BJ (cell line): ENCODE measurements around the gene PTGR1. TPM values are rescaled to one million over a fixed set of nuclear protein-coding genes. Genes with fewer than 3 reads are reported as not detected.

Experiments
- CTCF ChIA-PET: fragments of 350-600 bp; formaldehyde crosslinking; extraction: SDS; loops from one replicate; lab custom pipeline; 2021; ENCODE audit warnings: antibody characterized with exemption, inconsistent platforms; lab: Yijun Ruan, JAX
- POLR2A ChIA-PET: fragments of 300-600 bp; sonication (Branson Sonifier 250); formaldehyde crosslinking; extraction: SDS; loops from one replicate; lab custom pipeline; 2021; ENCODE audit warnings: antibody characterized with exemption; lab: Charles Lee
- DNase-seq: peaks from one replicate; pipeline ENCODE4 v3.0.0-alpha.2; 2011; ENCODE audit warnings: low read depth
- H3K27me3 ChIP-seq: 2 replicates; pipeline ENCODE4 v1.6.0; 2011; ENCODE audit warnings: low read length; ENCODE audit not compliant: control insufficient read depth, insufficient read depth
- H3K36me3 ChIP-seq: 2 replicates; pipeline ENCODE4 v1.5.1; 2011; ENCODE audit warnings: low read length; ENCODE audit not compliant: control insufficient read depth, insufficient read depth
- H3K4me3 ChIP-seq: 2 replicates; pipeline ENCODE4 v1.5.1; 2011; ENCODE audit warnings: low read depth, mild to moderate bottlenecking, control low read depth, low read length
- polyA plus RNA-seq: library from polyadenylated mRNA; depleted of rRNA; stranded (reverse); fragments of >200 nt; gene quantifications from 2 replicates; pipeline ENCODE4 v1.2.3, GENCODE V29; 2011
- TF ChIP-seq, protein P1 (sequence below): IDR thresholded peaks from 2 replicates; pipeline ENCODE4 v1.5.1; 2011; ENCODE audit warnings: low read depth, mild to moderate bottlenecking, control low read depth, inconsistent platforms, low read length, moderate library complexity; ENCODE audit not compliant: insufficient read depth

The PTGR1 gene
- polyA plus RNA-seq, 1 experiment, result 49.3 TPM

DNA sequence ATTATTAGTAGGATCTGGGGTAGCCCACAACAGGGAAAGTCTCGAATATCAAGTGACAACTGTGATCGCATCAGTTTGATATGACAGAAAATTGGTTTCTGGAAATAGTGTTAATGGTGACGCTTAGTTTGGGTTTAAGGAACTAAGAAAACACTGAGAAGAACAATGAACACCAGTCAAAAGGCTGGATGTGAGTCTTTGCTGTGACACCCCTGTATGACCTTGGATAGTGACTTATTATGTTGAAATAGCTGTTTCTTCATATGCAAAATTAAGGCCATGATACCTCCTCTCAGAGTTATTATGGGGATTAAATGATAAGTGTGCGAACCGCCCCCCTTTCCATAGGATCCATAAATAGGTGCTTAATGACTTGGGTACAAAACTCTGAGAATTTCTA is 32.6 kb upstream of the PTGR1 start:
- H3K27me3 ChIP-seq, result no peaks in the 10 kb centered on the region
- POLR2A ChIA-PET, result no interaction called here
- TF ChIP-seq, protein P1, sequence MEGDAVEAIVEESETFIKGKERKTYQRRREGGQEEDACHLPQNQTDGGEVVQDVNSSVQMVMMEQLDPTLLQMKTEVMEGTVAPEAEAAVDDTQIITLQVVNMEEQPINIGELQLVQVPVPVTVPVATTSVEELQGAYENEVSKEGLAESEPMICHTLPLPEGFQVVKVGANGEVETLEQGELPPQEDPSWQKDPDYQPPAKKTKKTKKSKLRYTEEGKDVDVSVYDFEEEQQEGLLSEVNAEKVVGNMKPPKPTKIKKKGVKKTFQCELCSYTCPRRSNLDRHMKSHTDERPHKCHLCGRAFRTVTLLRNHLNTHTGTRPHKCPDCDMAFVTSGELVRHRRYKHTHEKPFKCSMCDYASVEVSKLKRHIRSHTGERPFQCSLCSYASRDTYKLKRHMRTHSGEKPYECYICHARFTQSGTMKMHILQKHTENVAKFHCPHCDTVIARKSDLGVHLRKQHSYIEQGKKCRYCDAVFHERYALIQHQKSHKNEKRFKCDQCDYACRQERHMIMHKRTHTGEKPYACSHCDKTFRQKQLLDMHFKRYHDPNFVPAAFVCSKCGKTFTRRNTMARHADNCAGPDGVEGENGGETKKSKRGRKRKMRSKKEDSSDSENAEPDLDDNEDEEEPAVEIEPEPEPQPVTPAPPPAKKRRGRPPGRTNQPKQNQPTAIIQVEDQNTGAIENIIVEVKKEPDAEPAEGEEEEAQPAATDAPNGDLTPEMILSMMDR, result no peak
- no peaks in the 10 kb centered on the region for H3K36me3 ChIP-seq
- CTCF ChIA-PET, result interaction anchor here (2.7 kb wide), 1 partner anchor 11 kb away, joined by 6 read pairs; no protein-coding TSS in a partner anchor
- no peak for DNase-seq
- H3K4me3 ChIP-seq, result peak overlapping the region; percentile 86

DNA sequence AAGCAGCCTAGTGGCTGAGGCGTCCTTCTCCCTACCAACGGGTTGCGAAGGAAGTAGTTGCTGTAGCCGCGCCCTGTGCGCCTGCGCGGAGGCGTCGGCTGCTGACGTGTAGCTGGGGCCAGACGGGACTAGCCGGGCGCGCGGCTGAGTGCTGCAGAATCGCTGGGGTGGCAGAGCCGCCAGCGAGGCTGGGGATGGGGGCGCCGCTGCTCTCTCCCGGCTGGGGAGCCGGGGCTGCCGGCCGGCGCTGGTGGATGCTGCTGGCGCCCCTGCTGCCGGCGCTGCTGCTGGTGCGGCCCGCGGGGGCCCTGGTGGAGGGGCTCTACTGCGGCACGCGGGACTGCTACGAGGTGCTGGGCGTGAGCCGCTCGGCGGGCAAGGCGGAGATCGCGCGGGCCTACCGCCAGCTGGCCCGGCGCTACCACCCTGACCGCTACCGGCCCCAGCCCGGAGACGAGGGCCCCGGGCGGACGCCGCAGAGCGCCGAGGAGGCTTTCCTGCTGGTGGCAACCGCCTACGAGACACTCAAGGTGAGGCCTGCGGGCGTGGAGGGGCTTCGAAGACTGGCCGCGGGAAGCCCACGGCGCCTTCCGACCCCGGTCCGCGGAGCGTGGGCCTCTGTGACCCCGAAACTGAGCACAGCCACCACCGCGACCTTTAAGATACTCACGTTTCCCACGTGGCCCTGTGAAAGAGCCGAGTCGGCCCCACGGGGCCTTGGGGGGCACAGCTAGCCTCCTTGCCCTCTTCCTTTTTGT is 31.9 kb upstream of the PTGR1 start, which contains the start of gene DNAJC25:
TSS of gene DNAJC25 (plus strand) at position 121 of the 758 bp plus-strand sequence. CDS start at position 195, 74 bp downstream.
- H3K27me3 ChIP-seq, result no peaks in the 10 kb centered on the region
- peak within 1 kb of the TSS; percentile 86 for H3K4me3 ChIP-seq
- TF ChIP-seq, protein P1, result no peak
- ChIA-PET CTCF (interaction anchor here (1.0 to 2.7 kb wide), 2 partner anchors 10 to 33 kb away, joined by 3 to 6 read pairs; no protein-coding TSS in a partner anchor), POLR2A (no interaction called here)
- DNase-seq, result peak; percentile 91
- no peaks in the 10 kb centered on the region for H3K36me3 ChIP-seq

DNA sequence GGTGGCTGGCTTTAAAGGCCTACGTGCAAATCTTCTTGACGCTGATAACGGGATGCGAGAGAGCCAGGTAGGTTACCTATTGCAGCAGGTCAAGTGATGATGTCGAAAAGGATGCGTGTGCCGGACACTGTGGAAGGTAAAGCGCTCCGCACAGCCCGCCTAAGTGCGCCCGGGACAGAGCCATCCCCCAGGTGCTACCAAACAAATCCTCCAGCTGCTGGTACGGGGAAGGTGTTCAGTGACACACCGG is 31.4 kb upstream of the PTGR1 start:
- Histone ChIP-seq H3K4me3 (peak overlapping the region; percentile 86), H3K27me3 (no peaks in the 10 kb centered on the region), H3K36me3 (no peaks in the 10 kb centered on the region)
- ChIA-PET CTCF (interaction anchor here (1.0 to 2.7 kb wide), 2 partner anchors 10 to 33 kb away, joined by 3 to 6 read pairs; no protein-coding TSS in a partner anchor), POLR2A (no interaction called here)
- DNase-seq, result no peak
- TF ChIP-seq, protein P1, result no peak

DNA sequence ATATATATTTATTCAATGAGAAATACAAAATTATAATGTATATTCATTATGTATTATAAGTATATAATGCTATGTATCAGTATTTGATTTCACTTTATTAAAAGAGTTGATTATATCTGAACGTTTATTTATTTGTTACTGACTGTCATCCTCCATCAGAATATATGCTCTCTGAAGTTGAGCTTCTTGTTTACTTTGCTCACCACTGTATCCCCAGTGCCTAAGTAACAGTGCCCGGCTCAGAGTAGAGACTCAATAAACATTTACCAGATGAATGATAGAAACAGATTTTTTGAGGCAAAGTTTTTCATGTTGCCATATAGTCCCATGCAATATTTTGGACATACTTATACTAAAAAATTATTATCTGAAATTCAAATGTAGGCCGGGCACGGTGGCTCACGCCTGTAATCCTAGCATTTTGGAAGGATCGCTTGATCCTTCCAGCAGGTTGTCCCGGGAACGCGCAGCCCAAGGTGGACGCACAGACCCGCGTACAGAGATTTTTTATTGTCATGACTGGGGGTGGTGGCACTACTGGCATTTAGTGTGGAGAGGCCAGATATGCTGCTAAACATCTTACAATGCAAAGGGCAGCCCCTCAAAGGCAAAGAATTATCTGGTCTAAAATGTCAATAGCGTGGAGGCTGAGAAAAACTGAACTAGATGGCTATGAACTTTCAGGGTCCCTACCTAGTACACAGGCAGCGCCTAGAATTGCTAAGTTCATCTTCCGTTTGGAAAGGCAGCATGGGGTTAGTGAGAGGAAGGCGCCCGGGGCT is 30.9 kb upstream of the PTGR1 start:
- ChIA-PET CTCF (interaction anchor here (1.0 to 2.7 kb wide), 3 partner anchors 9 to 32 kb away, joined by 3 to 6 read pairs (median 3); no protein-coding TSS in a partner anchor), POLR2A (no interaction called here)

DNA sequence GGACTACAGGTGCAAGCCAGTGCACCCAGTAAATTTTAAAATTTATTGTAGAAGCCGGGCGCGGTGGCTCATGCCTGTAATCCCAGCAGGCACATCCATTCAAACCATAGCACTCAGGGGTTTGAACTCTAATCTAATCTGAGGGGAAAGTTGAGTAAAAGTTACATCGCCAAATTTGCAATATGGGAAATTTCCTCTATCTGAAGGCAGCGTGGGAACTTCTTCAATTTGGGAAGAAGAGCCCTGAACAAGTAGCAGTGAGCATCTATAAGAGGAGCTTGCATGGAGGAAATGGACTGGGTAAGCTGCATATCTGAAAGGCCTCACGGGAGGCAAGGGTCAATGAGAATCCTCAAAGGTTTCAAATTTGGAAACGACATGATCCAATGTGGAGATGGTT is 29.0 kb upstream of the PTGR1 start:
- DNase-seq, result no peak
- Histone ChIP-seq H3K36me3 (no peaks in the 10 kb centered on the region), H3K27me3 (no peaks in the 10 kb centered on the region), H3K4me3 (no peak overlapping the region)
- CTCF ChIA-PET, result no interaction called here
- TF ChIP-seq, protein P1, result no peak
- POLR2A ChIA-PET, result no interaction called here

More for the DNA sequence above, 30.9 kb upstream of the PTGR1 start:
- Histone ChIP-seq H3K4me3 (peak overlapping the region; percentile 86), H3K27me3 (no peaks in the 10 kb centered on the region), H3K36me3 (no peaks in the 10 kb centered on the region)
- DNase-seq, result no peak
- TF ChIP-seq, protein P1, result no peak
